SK-N-SH (cell line): ENCODE results near the gene PGM5. TPM values are rescaled to one million over a fixed set of nuclear protein-coding genes. Genes with fewer than 3 reads are reported as not detected.
"Not testable (repeated sequence)": the region's sequence is repeated elsewhere in the genome, so short reads cannot be mapped to it uniquely, and the experiment has no call there.

ENCODE experiments used
- CTCF ChIA-PET: fragments of 300-600, 350-600 bp; formaldehyde crosslinking; extraction: SDS; loops from one replicate; lab custom pipeline; 2021; lab: Yijun Ruan, JAX
- POLR2A ChIA-PET: fragments of 350-600 bp; sonication (Branson Sonifier 250); formaldehyde crosslinking; extraction: SDS; loops from one replicate; lab custom pipeline; 2020; ENCODE audit warnings: antibody characterized with exemption, inconsistent platforms; lab: Yijun Ruan, JAX
- DNase-seq: peaks from one replicate; pipeline ENCODE4 v3.0.0; 2012
- H2AFZ ChIP-seq: fragments of 200-600 bp; sonication (generic); 2 replicates; pipeline ENCODE4 v1.8.1; 2016; ENCODE audit warnings: antibody characterized with exemption, mild to moderate bottlenecking, low read depth
- H3F3A ChIP-seq: fragments of 200-600 bp; sonication (generic); replicated peaks from 2 replicates; pipeline ENCODE3; 2016; ENCODE audit warnings: antibody characterized with exemption, mild to moderate bottlenecking; ENCODE audit not compliant: insufficient read depth
- H3K27ac ChIP-seq, 2 experiments: fragments of 200-500 bp in 1 of 2; fragments of 200-600 bp in 1 of 2; sonication (Bioruptor generic) in 1 of 2; sonication (generic), shearing (Covaris generic) in 1 of 2; 2 replicates each; pipeline versions ENCODE4 v1.5.1 to v1.6.1; 2014 to 2016; ENCODE audit warnings: low read depth in 2 of 2, inconsistent platforms in 1 of 2, low read length in 1 of 2, mild to moderate bottlenecking in 1 of 2, mixed read lengths in 1 of 2
- H3K27me3 ChIP-seq: fragments of 200-600 bp; sonication (generic), shearing (Covaris generic); 2 replicates; pipeline ENCODE4 v1.6.1; 2016; ENCODE audit warnings: mixed run types; ENCODE audit not compliant: insufficient read depth
- H3K36me3 ChIP-seq, 2 experiments: fragments of 200-500 bp in 1 of 2; fragments of 200-600 bp in 1 of 2; sonication (Bioruptor generic) in 1 of 2; sonication (generic) in 1 of 2; replicated peaks in 1 of 2; 2 replicates each; pipeline versions ENCODE3 to v1.5.1; 2014 to 2016; ENCODE audit warnings: low read length in 1 of 2, mild to moderate bottlenecking in 1 of 2; ENCODE audit not compliant: insufficient read depth in 2 of 2, control insufficient read depth in 1 of 2
- H3K4me1 ChIP-seq, 2 experiments: fragments of 200-500 bp in 1 of 2; fragments of 200-600 bp in 1 of 2; sonication (Bioruptor generic) in 1 of 2; sonication (generic), shearing (Covaris generic) in 1 of 2; 2 replicates each; pipeline versions ENCODE4 v1.5.1 to v1.6.1; 2014 to 2016; ENCODE audit warnings: low read depth in 1 of 2, low read length in 1 of 2, mixed run types in 1 of 2; ENCODE audit not compliant: insufficient read depth in 2 of 2, control insufficient read depth in 1 of 2
- H3K4me2 ChIP-seq: fragments of 200-600 bp; sonication (generic), shearing (Covaris generic); 2 replicates; pipeline ENCODE4 v1.6.1; 2017; ENCODE audit warnings: mixed run types
- H3K4me3 ChIP-seq, 2 experiments: fragments of 200-500 bp in 1 of 2; fragments of 200-600 bp in 1 of 2; sonication (Bioruptor generic) in 1 of 2; sonication (generic), shearing (Covaris generic) in 1 of 2; 2 replicates each; pipeline versions ENCODE4 v1.5.1 to v1.8.1; 2014 to 2016; ENCODE audit warnings: low read depth in 2 of 2, inconsistent platforms in 1 of 2, low read length in 1 of 2, mild to moderate bottlenecking in 1 of 2, mixed read lengths in 1 of 2, moderate library complexity in 1 of 2
- H3K79me2 ChIP-seq: fragments of 200-600 bp; sonication (generic); 2 replicates; pipeline ENCODE4 v1.8.1; 2017; ENCODE audit warnings: mild to moderate bottlenecking; ENCODE audit not compliant: insufficient read depth
- H3K9ac ChIP-seq: fragments of 200-600 bp; sonication (generic); 2 replicates; pipeline ENCODE4 v1.6.1; 2017; ENCODE audit warnings: mixed run types
- H3K9me2 ChIP-seq: fragments of 200-600 bp; sonication (generic); 2 replicates; pipeline ENCODE4 v1.6.1; 2017; ENCODE audit warnings: mixed run types
- H3K9me3 ChIP-seq: fragments of 200-600 bp; sonication (generic); 2 replicates; pipeline ENCODE4 v1.6.1; 2017; ENCODE audit warnings: mixed run types, mild to moderate bottlenecking, moderate library complexity
- H4K20me1 ChIP-seq: fragments of 200-600 bp; sonication (generic); 2 replicates; pipeline ENCODE4 v1.6.1; 2017; ENCODE audit warnings: mild to moderate bottlenecking, mixed run types; ENCODE audit not compliant: insufficient read depth
- WGBS: methylation state at CpG from one replicate; pipeline ENCODE4 v1.1.6; 2017; ENCODE audit warnings: low lambda C conversion rate; 5-methylcytosine and 5-hydroxymethylcytosine counted together
- polyA plus RNA-seq, 3 experiments: library from polyadenylated mRNA; depleted of rRNA; stranded (reverse); fragments of >200 nt; gene quantifications; 2 replicates each; pipeline ENCODE4 v1.2.3, GENCODE V29; 2012

The PGM5 gene
- polyA plus RNA-seq (2012; rRNA removed) = 0.10 TPM in 1 of 2 replicates, not detected in the other
- not detected in 2 replicates for polyA plus RNA-seq (2012; cell fraction: cytosol; rRNA removed)
- polyA plus RNA-seq (2012; cell fraction: nucleus; rRNA removed) = 0.19 and 0.38 TPM in 2 replicates

DNA sequence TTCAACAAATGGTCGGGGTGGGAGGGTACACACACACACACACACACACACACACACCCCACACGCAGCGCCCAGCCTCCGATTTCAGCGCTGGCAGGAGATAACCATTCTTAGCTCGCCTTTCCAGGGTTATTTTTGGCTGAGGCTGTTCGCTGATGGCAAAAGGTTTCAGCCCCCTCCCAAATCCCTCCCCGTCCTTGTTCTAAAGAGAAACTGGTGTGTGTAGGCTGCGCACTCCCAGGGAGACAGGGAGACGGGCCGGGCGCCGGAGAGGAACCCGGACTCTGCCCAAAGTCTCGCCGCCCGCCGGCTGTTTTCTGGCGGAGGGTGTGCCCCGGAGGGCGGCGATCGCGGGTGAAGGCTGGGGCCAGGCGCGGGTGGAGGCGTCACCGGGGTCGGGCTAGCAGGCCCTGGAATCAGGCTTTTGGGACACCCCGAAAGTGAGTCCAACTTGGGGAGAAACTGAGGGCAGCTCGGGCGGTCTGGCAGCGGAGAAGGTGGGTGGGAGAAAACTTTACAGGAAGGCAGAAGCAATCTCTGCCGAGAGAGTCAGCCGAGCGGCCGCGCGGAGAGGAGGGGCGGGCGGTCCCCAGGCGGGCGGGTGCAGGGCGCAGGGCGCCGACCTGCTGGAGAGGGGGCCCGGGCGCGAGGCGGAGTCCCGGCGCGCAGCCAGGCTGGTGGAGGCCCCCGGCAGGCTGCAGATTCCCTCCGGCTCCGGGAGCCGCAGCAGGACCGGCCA is at the start of gene PGM5:
TSS of gene PGM5 (plus strand) at position 232 of the 739 bp plus-strand sequence. CDS start 517 bp downstream, outside the sequence.
- H3F3A ChIP-seq, H3K36me3 ChIP-seq, H3K79me2 ChIP-seq, H3K9me3 ChIP-seq, H3K27ac ChIP-seq, CTCF ChIA-PET, H3K4me1 ChIP-seq, H3K9ac ChIP-seq, POLR2A ChIA-PET, H4K20me1 ChIP-seq, H3K4me3 ChIP-seq, H3K27me3 ChIP-seq, H3K9me2 ChIP-seq, H2AFZ ChIP-seq: not testable (repeated sequence)
- H3K4me2 ChIP-seq = peak within 1 kb of the TSS; percentile 65
- DNase-seq = peak; percentile 10
- under 1% methylated on average over 25 of the region's 58 CpGs for WGBS

GRCh38 chr9:68307127-68307526 is 49.3 kb upstream of the PGM5 start:
- H3K4me3 ChIP-seq, H4K20me1 ChIP-seq, H3K79me2 ChIP-seq, H3K9me3 ChIP-seq, H3K27ac ChIP-seq, H3K4me1 ChIP-seq, H3K36me3 ChIP-seq, POLR2A ChIA-PET, H3K4me2 ChIP-seq, H3K27me3 ChIP-seq, H3K9ac ChIP-seq, H2AFZ ChIP-seq, H3K9me2 ChIP-seq, H3F3A ChIP-seq, CTCF ChIA-PET, DNase-seq: not testable (repeated sequence)
- 29% methylated on average over 20 of the region's 35 CpGs for WGBS

GRCh38 chr9:68307654-68308053 is 48.8 kb upstream of the PGM5 start:
- H3K4me1 ChIP-seq, H3K4me2 ChIP-seq, H3K79me2 ChIP-seq, H3K9ac ChIP-seq, H3F3A ChIP-seq, POLR2A ChIA-PET, H3K9me3 ChIP-seq, H4K20me1 ChIP-seq, H3K36me3 ChIP-seq, H3K4me3 ChIP-seq, CTCF ChIA-PET, DNase-seq, H3K27me3 ChIP-seq, H3K9me2 ChIP-seq, H3K27ac ChIP-seq, H2AFZ ChIP-seq: not testable (repeated sequence)
- WGBS = 11% methylated on average over 16 of the region's 21 CpGs

DNA sequence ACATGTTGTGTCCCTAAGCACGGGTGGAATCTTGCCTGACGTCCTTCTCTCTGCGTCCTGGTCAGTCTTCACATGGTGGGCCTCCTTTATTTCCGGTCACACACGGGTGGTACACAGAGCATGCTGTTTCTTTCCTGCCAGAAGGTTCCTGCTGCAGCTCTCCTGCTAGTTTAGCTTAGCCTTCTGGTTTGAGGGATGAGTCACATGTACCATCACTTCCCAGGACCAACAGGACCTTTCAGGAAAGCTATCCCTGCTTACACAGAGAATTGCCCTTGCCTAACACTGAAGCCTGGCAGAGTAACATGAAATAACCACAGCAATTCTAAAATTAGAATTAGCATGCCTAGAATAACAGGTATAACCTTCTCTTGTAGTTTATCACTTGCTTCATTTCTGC is 45.2 kb upstream of the PGM5 start:
- H3K27me3 ChIP-seq, POLR2A ChIA-PET, H4K20me1 ChIP-seq, H3K9ac ChIP-seq, H3K36me3 ChIP-seq, H3K9me3 ChIP-seq, H3K9me2 ChIP-seq, H2AFZ ChIP-seq, DNase-seq, H3K79me2 ChIP-seq, H3K4me2 ChIP-seq, H3K27ac ChIP-seq, H3F3A ChIP-seq, H3K4me3 ChIP-seq, CTCF ChIA-PET, H3K4me1 ChIP-seq: not testable (repeated sequence)
- no CpG with 5 or more reads among the region's 5 CpGs for WGBS

- H3K36me3 ChIP-seq, H3K9me3 ChIP-seq, H3K9ac ChIP-seq, H3K9me2 ChIP-seq, H3K27ac ChIP-seq, POLR2A ChIA-PET, H3K4me1 ChIP-seq, H2AFZ ChIP-seq, H4K20me1 ChIP-seq, H3K4me3 ChIP-seq, H3K79me2 ChIP-seq, DNase-seq, CTCF ChIA-PET, H3F3A ChIP-seq, H3K27me3 ChIP-seq, H3K4me2 ChIP-seq: not testable (repeated sequence)
- 34% methylated on average over 10 of the region's 10 CpGs for WGBS
Observed at GRCh38 chr9:68318209-68318608, 38.2 kb upstream of the PGM5 start.

- H3K4me1 ChIP-seq, DNase-seq, H3K36me3 ChIP-seq, H2AFZ ChIP-seq, H3K9ac ChIP-seq, H3K27ac ChIP-seq, H3K4me3 ChIP-seq, CTCF ChIA-PET, H3K9me2 ChIP-seq, H3K9me3 ChIP-seq, H3K79me2 ChIP-seq, H4K20me1 ChIP-seq, H3F3A ChIP-seq, H3K27me3 ChIP-seq, H3K4me2 ChIP-seq, POLR2A ChIA-PET: not testable (repeated sequence)
- 0% methylated on average over 1 of the region's 24 CpGs for WGBS
Observed at GRCh38 chr9:68323749-68324148, 32.7 kb upstream of the PGM5 start.
